Measurements from ENCODE around the gene POLR2F.

POLR2F gene

GRCh38 chr22:37953437-37954179, at the start of gene POLR2F, which contains the start of gene C22orf23:
POLR2F (plus strand) TSS chr22:37953699; CDS start chr22:37953788, 89 bp downstream.
C22orf23 (minus strand) TSS chr22:37953601; CDS start chr22:37953149, 452 bp downstream.
- peak; percentile 100 for DNase-seq (ENCODE audit: low spot score)

GRCh38 chr22:37904572-37905533, 48.6 kb upstream of the POLR2F start:
- DNase-seq (ENCODE audit: low spot score), result peak; percentile 97

DNA sequence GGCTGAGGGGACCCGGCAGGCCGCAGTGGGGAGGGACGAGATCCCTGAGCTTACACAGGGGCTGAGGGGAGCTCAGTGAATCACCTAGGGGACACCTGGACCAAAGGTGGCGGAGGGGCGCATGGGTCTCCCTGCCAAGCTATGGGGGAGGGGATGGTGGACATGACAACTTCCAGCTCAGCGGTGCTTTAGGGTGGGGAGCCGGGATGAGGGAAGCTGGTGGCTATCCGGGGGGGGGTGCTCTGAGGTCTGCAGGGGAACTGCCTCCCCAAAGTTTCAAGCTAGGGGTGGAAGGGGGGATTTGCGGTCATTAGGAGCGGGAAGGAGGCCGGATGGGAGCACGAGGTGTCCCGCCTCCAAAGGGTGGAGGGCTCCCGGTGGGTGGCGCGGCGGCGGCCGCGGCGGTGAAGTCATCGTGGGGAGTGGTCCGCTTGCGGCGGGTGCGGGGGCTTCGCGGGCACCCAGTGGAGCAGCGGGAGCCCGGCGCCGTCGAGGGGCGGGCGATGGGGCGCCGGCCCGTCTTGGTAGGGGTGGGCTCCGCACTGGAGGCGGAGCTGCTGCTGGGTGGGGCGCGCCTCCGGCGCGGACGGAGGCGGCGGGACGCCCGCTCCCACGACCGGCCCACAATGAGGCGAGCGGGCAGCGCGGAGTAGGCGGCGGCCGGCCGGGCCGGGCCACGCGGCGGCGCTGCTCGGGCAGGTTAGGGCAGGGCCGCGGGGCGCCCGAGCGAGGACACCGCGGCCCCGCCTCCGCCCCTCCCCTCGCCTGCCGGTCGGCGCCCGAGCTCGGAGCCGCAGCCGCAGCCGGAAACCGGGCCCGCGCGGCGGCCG, 47.8 kb upstream of the POLR2F start, which contains the start of gene MICALL1:
Gene MICALL1 (plus strand): TSS at position 764 of the 830 bp plus-strand sequence. CDS start 126 bp downstream, outside the sequence.
- peak; percentile 78 for DNase-seq (ENCODE audit: low spot score)

GRCh38 chr22:37906364-37907008, 47.0 kb upstream of the POLR2F start:
- no peak for DNase-seq (ENCODE audit: low spot score)

DNA sequence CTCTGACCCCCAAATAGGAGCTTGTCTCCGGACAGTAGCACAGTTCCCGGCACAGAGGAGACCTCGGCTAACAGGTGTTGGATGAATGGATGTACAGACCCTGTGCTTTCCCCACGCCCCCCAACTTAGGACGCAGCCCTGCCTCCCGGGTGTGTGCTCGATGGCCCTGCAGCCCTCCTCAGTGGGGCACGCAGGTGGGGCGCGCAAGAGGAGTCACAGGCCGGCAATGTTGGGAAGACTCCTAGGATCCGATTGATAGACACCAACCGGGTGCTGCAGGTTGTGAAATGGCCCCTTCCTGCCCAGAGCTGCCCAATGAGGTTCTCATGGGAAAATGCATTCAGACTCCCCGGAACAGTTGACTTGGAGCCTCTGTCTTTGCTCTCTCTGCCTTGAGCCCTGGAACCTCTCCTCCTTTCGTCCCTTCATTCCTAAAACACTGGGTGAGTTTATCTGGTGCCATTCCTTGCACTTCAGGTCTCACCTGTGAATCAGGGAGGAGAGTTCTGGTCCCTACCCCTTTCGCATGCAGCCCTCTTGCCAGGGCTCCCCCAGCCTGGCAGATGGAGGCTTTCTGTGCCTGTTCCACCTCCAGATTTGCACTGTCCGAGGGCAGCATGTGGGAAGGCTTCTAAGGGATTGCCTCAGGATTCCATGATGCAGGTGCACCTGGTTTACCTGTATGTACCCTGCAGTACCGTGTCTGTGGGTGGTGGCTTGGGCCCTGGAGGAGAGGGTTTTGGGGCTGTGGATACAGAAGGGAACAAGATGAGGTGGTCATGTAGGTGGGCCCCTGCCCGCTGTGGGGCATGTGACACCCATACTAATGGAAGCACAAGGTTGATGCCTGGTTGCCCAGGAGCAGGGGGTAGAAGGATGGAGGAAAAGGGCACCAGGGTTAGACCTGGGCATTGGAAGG, 46.2 kb upstream of the POLR2F start:
- DNase-seq (ENCODE audit: low spot score), result peak; percentile 40

GRCh38 chr22:37909766-37910165, 43.7 kb upstream of the POLR2F start:
- peak; percentile 26 for DNase-seq (ENCODE audit: low spot score)

- DNase-seq (ENCODE audit: low spot score), result no peak
These were observed 42.4 kb upstream of the POLR2F start for GRCh38 chr22:37910890-37911672.

- DNase-seq (ENCODE audit: low spot score), result no peak
These were observed 41.8 kb upstream of the POLR2F start for GRCh38 chr22:37911697-37912096.

GRCh38 chr22:37912171-37912570, 41.3 kb upstream of the POLR2F start:
- no peak for DNase-seq (ENCODE audit: low spot score)

DNA sequence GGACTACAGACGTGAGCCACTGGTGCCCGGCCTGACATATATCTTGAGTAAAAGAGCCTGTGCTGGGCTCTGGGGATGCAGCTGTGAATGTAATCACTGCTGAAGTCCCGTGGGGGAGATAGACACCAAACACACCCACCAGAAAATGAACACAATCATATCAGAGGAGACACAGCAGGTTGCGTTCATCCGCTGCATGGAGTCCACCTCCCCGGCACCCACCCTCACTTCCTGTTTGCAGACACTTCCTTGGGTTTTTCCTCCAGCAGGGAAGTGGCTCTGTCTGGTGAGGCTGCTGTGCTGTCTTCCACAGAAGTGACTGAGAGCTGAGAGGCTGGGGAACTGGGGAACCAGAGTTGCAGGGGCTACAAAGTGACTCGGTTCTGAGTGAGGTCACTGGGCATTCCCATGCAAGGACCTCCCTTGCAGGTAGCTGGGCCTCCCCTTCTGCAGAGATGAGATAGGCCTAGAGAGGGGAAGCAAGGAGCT, 40.2 kb upstream of the POLR2F start:
- DNase-seq (ENCODE audit: low spot score), result no peak

DNA sequence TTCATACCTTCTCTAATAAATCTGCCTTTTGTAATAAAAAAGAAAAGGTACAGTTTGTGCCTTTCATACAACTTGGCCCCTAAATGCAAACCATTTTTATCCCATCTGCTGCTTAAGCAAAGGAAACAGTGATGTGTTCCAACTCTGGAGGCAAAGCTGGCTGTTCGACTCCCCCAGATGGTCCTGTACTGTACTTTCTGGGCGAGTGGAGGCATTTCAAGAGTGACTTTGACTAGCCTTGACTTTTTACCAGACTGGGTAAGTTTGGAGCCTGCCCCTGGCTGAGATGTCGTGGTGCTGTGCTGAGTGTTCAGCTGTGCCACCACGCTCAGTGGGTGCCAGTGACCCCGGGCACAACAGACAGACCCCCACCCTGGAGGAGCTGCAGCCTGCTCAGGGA, 37.2 kb upstream of the POLR2F start:
- DNase-seq (ENCODE audit: low spot score), result no peak

- no peak for DNase-seq (ENCODE audit: low spot score)
These were observed 35.5 kb upstream of the POLR2F start for GRCh38 chr22:37917874-37918548.

- no peak for DNase-seq (ENCODE audit: low spot score)
These were observed 34.8 kb upstream of the POLR2F start for GRCh38 chr22:37918580-37919270.

DNA sequence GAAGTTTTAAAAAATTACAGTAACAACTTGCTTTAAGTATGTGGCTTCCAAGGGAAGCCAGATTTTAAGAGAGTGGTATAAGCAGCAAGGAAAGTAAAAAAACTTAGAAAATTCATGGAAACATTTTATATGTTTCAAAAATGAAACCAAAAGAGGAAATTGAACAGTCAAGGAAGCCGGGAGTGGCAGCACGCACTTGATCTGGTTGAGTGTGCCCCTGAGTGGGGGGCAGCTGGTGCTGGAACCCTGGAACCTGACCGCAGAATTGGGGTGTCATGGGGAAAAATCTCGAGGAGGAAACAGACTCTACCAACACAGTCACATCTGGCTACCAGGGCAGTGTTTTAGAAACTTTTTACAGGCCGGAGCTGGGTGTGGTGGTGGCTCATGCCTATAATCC, 33.4 kb upstream of the POLR2F start:
- DNase-seq (ENCODE audit: low spot score), result no peak

DNA sequence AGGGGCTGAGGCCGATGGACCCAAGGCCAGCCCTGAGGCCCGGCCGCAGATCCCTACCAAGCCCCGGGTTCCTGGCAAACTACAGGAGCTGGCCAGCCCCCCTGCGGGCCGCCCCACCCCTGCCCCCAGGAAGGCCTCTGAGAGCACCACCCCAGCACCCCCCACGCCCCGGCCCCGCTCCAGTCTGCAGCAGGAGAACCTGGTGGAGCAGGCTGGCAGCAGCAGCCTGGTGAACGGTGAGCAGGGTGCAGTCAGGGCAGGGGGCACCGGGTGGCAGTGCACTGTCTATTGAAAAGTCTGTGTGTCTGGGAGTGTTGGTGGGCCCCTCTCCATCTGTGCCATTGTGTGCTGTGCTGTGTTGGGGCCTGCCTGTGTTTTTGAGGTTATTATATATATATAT, 31.3 kb upstream of the POLR2F start:
- no peak for DNase-seq (ENCODE audit: low spot score)

DNA sequence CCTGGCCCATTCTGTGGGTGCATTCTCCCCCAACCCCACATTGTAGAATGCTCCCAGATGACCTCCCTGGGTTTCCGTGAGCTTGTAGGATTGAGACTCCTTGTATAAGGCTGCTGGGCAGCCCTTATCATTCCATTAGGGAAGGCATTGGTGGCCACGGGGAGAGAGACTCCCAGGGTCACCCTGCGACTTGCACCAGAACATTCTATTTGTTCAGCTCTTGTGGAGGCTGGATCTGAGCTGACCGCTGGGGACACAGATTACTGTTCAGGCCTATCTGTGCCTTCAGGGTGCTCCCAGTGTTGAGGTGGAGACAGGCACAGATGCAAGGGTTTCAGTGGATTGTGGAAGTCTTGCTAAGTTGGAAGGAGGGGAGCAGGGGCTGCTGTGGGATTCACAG, 29.6 kb upstream of the POLR2F start:
- DNase-seq (ENCODE audit: low spot score), result no peak

GRCh38 chr22:37924386-37925065, 29.0 kb upstream of the POLR2F start:
- DNase-seq (ENCODE audit: low spot score), result no peak
